AG08396 (cell line): ENCODE data around the gene ADAM23.
A peak's percentile ranks its signal among the peaks of the same experiment; 100 is the strongest.

ENCODE experiments used
- DNase-seq: peaks from one replicate; pipeline ENCODE4 v3.0.0; 2012; ENCODE audit warnings: low spot score, mixed read lengths

ADAM23 gene

GRCh38 chr2:206569470-206569869 lies 126.1 kb downstream of the ADAM23 start:
- no peak for DNase-seq

DNA sequence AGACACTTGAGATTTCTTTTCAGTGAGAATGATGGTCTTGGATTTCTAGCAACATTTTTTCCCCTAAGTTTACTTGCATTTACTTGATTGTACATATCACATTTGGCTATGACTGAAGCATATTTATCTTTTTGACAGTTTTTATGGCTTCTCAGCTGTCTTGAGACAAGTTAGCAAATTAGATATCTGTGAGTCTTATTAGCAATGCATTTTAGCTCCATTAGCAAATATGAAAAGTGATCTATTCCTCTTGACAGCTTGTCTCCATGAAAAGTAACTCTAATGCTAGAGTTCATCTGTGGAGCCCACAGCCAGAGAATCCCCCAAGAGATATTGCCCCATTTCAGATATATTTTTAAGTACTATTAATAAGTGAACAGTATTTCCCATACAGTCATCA lies 126.9 kb downstream of the ADAM23 start:
- DNase-seq: no peak

DNA sequence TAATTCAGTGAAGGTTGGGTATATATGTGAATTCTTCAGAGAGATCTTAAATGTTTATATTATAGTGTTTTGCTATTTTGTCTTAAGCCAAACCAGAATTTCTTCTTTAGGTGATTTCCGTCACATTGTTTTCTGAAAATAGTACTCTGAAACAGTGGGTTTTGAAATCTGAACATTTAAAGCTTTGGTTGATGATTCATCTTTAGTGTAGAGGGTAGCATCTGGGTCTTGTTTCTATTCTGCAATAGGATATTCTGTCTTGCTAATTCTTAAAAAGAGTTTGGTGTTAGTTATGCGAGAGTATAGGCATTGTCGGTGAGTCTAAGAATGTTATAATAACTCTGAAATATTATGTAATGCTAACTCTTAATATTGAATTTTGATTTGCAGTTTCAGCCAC lies 129.4 kb downstream of the ADAM23 start:
- no peak for DNase-seq

DNA sequence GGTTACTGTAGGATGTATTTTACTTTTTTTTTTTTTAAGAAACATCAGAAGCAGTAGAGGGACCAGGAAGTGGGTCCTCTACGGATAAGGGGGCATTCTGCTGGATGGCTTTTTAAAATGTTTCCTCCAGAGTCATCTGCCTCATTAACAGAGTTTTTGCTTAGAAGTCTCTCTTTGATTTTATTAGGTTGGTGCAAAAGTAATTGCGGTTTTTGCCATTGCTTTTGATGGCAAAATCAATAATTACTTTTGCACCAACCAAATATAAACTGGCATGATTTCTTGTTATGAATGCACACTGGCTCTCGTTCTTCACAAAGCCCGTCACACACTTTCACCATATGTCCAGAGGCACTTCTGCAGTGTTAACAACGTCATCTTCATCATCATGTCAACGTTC lies 130.5 kb downstream of the ADAM23 start:
- DNase-seq: no peak

DNA sequence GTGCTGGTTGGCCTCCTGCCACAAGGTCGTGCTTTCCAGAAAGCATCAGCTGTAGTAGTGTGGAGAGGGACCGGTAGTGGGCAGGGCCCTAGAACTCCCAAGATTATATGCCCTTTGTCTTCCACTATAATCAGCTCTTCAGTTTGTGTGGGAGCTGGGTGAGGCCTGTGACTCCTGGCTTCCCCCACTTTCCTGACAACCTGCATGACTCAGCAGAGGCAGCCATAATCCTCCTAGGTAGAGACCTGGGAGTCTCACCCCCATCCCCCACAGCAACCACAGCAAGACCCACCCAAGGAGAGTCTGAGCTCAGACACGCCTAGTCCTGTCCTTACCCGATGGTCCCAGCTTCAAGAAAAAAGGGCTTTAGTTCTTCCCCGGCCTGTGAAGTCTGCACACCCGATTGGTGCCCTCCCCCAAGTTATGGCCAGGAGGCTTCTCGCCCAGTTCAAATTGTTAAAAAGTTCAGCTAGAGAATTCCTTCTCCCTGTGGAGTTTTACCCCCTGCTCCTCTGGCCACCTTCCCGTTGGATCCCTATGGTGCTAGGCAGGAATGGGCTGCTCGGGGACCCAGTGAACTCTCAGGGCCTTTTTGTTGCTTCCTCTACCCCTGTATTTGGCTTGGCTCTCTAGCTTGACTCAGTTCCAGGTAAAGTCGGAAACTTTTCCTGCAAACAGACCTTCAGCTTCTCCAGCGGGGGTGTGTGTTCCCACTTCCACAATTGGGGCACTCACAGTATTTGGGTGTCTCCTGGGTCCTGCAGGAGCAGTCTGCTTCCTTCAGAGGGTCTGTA lies 141.2 kb downstream of the ADAM23 start:
- no peak for DNase-seq

DNA sequence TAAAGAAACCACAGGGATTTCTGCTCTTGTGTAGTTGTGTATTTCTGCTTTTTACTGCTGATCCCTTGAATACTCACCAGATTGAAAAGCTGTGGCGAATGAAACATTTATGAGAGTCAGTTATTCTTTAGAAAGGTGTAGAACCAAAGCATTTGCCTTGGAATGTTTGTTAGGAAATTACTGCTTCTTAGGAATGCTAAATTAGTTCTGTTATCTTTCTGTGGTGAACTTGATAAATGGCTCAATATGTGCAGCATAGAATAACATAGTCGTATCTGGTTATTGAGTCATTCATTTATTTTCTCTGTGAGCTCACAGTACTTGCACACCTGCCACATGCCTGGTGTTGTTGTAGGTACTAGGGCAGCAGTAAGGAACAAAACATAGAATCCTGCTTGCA lies 142.0 kb downstream of the ADAM23 start:
- DNase-seq: no peak

DNA sequence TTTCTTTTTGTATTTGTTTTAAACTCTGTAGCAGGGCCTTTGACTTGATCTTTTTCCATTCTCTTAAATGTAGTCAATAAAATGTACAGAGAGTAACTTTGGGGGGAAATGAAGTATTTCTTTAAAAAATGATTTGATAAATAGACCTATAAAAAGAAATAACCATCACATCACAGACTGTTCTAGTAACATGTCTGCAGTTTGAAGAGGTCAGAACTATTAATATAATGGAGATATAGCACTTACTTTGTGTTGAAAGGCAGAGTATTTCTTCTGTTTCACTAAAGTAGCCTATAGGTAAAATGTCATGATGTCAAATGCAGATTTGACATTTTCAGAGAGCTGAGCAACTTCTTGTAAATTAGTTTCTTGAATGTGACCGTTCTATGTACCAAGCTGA lies 143.3 kb downstream of the ADAM23 start:
- DNase-seq: no peak

DNA sequence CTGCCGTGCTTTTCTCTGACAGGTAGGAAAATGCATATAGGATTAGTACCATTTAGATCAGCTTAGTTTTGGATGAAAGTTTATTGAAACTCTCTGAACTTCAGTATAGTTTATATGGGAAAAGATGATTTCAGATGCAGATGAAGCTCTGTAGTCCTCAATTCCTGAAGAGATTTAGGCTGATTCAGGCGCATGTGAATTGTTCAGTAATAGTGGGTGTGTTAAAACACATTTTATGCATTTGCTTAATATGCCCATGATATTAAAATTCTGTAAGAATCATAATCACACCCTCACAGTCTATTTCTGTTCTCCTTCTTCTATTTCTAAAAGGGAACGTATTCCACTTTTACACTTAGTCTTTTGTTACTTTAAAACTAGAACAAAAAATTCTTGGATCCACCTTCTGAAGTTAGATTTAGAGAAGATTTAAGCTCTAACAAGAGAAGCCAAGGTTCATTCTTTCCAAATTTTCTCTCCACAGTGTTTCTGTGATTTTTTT lies 154.4 kb downstream of the ADAM23 start:
- no peak for DNase-seq

GRCh38 chr2:206603243-206603642 lies 159.9 kb downstream of the ADAM23 start:
- DNase-seq: no peak

DNA sequence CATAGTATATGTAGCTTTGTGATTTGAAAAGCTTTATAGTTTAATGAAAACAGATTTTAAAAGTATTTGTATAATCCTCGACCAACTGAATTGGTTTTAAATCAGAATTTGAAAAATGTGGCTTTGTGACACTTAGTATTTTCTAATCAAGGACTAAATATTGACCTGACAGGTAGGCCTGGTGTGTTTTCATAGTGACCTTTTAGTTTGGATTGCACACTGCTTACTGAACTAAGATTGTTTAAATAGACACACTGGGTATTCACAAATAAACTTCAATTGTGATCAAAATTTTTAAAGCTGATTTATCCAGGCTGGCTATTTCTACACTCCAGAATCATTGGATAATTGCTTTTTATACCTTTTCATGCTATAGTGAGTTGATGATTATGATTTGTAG lies 167.1 kb downstream of the ADAM23 start:
- DNase-seq: no peak

DNA sequence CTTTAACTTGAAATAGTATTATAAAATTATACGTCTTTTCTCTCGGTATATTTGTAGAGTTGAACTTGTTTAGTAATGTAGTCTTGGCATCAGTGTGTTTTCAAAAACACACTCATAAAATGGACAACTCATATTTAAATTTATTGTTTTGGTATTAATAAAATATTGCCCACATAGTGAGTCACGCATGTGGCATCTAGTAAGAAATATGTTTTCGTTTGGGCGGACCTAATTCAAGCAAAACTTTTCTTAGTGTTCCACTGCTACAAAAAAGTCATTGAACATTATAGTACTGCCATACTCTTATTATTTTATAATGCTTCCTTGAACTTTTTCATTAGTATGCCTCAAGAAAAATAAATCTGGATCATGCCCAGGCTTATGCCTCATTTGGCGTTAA lies 167.9 kb downstream of the ADAM23 start:
- no peak for DNase-seq

DNA sequence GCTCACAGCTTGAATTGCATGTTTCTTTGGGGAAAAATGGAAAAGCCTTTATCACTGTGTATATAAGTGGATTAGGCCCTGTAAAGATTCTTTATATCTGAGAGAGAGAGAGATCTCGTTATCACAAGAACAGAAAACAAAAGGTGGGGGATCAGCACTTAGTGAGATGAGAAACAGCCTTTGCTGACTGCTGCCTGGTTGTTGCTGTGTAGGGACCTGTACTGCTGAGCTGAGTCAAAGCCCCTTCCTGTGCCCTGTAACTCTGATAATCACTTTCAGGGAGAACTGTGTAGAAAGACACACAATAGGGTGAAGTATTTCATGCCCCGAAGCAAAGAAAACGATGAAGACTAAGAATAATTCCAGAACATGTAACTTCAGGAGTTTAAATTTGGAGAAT lies 168.4 kb downstream of the ADAM23 start:
- DNase-seq: no peak

- peak; percentile 16 for DNase-seq
These were observed 171.5 kb downstream of the ADAM23 start for GRCh38 chr2:206614811-206615210.

GRCh38 chr2:206615417-206616089 lies 172.2 kb downstream of the ADAM23 start:
- no peak for DNase-seq

DNA sequence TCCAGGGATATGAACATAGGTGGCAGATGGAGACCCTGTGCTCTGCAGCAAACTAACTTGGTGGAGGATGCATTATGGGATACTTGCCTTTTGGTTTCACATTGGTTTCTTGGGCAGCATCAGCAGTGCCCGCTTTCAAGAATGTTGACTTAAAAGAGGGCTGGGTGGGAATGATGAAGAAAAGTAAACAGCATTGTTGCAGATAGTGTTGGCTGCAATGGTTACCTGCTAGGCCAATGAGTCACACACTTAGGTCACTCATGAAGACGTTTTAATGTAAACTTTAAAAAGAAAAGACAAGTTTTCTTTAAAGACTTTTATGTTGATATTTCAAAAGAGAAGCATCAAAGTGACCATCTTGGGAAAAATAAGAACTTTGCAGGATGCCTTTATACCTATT lies 172.8 kb downstream of the ADAM23 start:
- no peak for DNase-seq

DNA sequence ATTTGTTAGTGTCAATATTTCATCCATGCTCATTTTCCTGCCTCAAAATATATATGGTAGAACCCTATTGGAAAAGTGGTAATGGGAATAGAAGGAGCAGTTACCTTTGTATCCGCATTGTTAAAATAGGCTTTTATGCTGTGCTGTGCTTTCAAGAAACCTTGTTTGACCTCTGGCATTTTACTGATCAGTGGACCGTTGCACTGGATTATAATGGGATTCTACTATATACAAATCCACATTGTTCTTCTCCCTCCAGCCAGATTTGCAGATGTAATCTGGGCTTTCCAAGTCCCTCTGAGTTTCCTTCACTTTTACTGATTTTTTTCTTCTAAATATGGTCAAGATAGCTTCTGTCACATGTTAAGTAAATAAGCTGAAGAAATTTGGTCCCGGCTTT lies 175.7 kb downstream of the ADAM23 start:
- DNase-seq: no peak

- DNase-seq: no peak
These were observed 182.8 kb downstream of the ADAM23 start for GRCh38 chr2:206626108-206626507.

DNA sequence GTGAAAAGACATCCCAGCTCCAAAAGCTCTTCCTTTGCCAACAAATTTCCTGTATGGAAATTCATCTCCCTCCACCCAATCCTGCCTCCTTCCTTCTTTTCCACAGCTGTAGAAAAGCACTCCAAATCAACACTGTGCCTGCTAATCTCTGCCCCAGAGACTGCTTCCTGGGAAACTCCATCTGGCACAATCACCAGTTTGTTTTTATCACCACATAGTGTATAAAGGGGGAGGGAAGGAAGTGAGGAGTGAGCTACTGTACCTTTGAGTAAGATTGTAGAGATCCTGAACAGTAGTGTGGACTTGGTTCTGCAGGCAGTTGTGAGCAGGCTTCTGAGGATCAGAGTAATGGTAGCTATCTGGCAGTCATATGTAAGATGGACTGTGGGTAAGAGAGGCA lies 184.3 kb downstream of the ADAM23 start:
- no peak for DNase-seq

DNA sequence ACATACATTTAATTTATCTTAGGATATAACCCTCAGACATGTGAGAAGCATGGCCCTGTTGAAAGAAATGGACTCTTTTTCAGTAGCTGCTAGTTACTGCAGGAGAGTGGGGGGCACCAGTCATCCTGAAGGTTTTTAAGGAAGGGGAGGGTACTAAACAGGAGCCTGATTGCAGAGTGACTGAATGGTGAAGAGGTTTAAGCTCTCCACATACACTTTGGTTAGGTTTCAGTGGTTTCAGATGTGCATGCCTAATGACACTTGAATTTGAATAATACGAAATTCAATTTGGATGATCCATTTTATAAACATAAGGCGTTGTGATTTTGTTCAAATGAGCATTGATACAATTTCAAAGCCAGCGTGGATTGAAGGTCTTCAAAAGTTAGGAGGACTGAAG lies 188.0 kb downstream of the ADAM23 start:
- no peak for DNase-seq

- DNase-seq: no peak
These were observed 191.7 kb downstream of the ADAM23 start for GRCh38 chr2:206635015-206635414.

- DNase-seq: no peak
These were observed 196.3 kb downstream of the ADAM23 start for GRCh38 chr2:206639636-206640035.

- no peak for DNase-seq
These were observed 197.9 kb downstream of the ADAM23 start for GRCh38 chr2:206641226-206641625.
